ENCODE results near the gene ANXA1. TPM values are rescaled to one million over a fixed set of nuclear protein-coding genes. Genes with fewer than 3 reads are reported as not detected.

The ANXA1 gene
- total and polyA plus RNA-seq, 2 experiments from 2014 or later: 4.9 to 5.8 TPM

DNA sequence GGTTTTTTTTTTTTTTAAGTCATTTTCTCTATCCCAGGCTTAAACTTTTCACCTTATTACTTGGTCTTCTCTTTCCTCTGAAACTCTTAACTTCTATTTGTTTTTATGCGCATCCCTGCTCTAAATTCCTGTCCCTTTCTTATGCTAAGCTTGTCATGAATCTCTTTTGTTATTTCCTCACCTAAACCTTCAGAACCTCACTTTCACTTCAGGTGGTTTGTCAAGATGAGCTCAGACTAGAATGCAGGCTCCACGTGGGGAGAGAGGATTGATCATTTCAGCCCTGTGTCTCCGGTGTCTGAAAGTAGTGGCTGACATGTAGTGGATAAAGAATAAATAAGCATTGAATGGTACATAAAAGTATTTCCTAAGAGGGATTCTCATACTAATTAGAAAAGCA, 63.6 kb downstream of the ANXA1 start (continued):
- TF ChIP-seq, protein P1, sequence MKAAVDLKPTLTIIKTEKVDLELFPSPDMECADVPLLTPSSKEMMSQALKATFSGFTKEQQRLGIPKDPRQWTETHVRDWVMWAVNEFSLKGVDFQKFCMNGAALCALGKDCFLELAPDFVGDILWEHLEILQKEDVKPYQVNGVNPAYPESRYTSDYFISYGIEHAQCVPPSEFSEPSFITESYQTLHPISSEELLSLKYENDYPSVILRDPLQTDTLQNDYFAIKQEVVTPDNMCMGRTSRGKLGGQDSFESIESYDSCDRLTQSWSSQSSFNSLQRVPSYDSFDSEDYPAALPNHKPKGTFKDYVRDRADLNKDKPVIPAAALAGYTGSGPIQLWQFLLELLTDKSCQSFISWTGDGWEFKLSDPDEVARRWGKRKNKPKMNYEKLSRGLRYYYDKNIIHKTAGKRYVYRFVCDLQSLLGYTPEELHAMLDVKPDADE (IDR thresholded peaks at IDR 0.05): no peak
- TF ChIP-seq, protein P2, sequence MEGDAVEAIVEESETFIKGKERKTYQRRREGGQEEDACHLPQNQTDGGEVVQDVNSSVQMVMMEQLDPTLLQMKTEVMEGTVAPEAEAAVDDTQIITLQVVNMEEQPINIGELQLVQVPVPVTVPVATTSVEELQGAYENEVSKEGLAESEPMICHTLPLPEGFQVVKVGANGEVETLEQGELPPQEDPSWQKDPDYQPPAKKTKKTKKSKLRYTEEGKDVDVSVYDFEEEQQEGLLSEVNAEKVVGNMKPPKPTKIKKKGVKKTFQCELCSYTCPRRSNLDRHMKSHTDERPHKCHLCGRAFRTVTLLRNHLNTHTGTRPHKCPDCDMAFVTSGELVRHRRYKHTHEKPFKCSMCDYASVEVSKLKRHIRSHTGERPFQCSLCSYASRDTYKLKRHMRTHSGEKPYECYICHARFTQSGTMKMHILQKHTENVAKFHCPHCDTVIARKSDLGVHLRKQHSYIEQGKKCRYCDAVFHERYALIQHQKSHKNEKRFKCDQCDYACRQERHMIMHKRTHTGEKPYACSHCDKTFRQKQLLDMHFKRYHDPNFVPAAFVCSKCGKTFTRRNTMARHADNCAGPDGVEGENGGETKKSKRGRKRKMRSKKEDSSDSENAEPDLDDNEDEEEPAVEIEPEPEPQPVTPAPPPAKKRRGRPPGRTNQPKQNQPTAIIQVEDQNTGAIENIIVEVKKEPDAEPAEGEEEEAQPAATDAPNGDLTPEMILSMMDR (conservative IDR thresholded peaks at IDR 0.05; ENCODE audit: low read depth in 2 of 2): no peak
- TF ChIP-seq, protein P3, sequence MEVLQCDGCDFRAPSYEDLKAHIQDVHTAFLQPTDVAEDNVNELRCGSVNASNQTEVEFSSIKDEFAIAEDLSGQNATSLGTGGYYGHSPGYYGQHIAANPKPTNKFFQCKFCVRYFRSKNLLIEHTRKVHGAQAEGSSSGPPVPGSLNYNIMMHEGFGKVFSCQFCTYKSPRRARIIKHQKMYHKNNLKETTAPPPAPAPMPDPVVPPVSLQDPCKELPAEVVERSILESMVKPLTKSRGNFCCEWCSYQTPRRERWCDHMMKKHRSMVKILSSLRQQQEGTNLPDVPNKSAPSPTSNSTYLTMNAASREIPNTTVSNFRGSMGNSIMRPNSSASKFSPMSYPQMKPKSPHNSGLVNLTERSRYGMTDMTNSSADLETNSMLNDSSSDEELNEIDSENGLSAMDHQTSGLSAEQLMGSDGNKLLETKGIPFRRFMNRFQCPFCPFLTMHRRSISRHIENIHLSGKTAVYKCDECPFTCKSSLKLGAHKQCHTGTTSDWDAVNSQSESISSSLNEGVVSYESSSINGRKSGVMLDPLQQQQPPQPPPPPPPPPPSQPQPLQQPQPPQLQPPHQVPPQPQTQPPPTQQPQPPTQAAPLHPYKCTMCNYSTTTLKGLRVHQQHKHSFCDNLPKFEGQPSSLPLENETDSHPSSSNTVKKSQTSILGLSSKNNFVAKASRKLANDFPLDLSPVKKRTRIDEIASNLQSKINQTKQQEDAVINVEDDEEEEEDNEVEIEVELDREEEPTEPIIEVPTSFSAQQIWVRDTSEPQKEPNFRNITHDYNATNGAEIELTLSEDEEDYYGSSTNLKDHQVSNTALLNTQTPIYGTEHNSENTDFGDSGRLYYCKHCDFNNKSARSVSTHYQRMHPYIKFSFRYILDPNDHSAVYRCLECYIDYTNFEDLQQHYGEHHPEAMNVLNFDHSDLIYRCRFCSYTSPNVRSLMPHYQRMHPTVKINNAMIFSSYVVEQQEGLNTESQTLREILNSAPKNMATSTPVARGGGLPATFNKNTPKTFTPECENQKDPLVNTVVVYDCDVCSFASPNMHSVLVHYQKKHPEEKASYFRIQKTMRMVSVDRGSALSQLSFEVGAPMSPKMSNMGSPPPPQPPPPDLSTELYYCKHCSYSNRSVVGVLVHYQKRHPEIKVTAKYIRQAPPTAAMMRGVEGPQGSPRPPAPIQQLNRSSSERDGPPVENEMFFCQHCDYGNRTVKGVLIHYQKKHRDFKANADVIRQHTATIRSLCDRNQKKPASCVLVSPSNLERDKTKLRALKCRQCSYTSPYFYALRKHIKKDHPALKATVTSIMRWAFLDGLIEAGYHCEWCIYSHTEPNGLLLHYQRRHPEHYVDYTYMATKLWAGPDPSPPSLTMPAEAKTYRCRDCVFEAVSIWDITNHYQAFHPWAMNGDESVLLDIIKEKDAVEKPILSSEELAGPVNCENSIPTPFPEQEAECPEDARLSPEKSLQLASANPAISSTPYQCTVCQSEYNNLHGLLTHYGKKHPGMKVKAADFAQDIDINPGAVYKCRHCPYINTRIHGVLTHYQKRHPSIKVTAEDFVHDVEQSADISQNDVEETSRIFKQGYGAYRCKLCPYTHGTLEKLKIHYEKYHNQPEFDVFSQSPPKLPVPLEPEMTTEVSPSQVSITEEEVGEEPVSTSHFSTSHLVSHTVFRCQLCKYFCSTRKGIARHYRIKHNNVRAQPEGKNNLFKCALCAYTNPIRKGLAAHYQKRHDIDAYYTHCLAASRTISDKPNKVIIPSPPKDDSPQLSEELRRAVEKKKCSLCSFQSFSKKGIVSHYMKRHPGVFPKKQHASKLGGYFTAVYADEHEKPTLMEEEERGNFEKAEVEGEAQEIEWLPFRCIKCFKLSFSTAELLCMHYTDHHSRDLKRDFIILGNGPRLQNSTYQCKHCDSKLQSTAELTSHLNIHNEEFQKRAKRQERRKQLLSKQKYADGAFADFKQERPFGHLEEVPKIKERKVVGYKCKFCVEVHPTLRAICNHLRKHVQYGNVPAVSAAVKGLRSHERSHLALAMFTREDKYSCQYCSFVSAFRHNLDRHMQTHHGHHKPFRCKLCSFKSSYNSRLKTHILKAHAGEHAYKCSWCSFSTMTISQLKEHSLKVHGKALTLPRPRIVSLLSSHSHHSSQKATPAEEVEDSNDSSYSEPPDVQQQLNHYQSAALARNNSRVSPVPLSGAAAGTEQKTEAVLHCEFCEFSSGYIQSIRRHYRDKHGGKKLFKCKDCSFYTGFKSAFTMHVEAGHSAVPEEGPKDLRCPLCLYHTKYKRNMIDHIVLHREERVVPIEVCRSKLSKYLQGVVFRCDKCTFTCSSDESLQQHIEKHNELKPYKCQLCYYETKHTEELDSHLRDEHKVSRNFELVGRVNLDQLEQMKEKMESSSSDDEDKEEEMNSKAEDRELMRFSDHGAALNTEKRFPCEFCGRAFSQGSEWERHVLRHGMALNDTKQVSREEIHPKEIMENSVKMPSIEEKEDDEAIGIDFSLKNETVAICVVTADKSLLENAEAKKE (CRISPR knock-in tag; IDR thresholded peaks at IDR 0.05): peak; percentile 58; the same call in 1 of the 2 replicates

DNA sequence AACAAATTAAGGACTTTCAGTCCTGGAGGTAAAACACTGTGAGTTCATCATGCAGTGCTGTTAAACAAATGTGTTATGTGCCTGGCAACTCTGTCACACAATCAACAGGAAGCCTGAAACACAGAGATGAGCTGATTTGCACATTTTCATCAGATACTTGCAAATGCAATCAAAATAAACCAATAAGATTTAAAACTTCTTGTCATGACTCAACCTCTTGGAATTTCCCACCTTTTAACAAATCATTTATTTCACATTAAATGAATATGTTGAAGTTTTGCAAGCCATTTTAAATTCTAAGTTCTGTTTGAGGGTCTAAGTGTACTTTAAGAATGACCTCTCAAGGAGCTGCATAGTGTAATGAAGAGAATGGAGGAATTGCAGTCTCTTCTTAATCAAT, 64.4 kb downstream of the ANXA1 start:
- ATAC-seq (no peak; the same call in 2 of the 3 replicates), DNase-seq (ENCODE audit: low spot score) (peak; percentile 19)
- Histone ChIP-seq H3K4me1 (ENCODE audit: insufficient read depth) (peaks cover 26% of the 10 kb centered on the region), H3K4me2 (peak overlapping the region; percentile 0; the same call in 1 of the 2 replicates), H3K79me2 (replicated peaks; ENCODE audit: insufficient read depth) (no peaks in the 10 kb centered on the region), H4K20me1 (replicated peaks; ENCODE audit: insufficient read depth) (no peaks in the 10 kb centered on the region), H3K27me3 (ENCODE audit: insufficient read depth) (no peaks in the 10 kb centered on the region), H3K9me2 (ENCODE audit: insufficient read depth) (no peaks in the 10 kb centered on the region), H3K36me3 (ENCODE audit: insufficient read depth) (no peaks in the 10 kb centered on the region), H3F3A (replicated peaks; ENCODE audit: low read depth) (no peaks in the 10 kb centered on the region), H3K27ac (ENCODE audit: low read depth) (peak overlapping the region; percentile 48), H2AFZ (no peak overlapping the region), H3K4me3 (no peak overlapping the region)
- Mint-ChIP-seq H3K27me3 (ENCODE audit: insufficient read depth, low read depth, poor library complexity) (peaks cover 13% of the 10 kb centered on the region), H3K36me3 (ENCODE audit: low read depth) (peaks cover 30% of the 10 kb centered on the region), H3K4me3 (peak overlapping the region; percentile 23; the same call in 1 of the 3 replicates), H3K27ac (peak overlapping the region; percentile 92), H3K9me3 (peaks cover 33% of the 10 kb centered on the region), H3K4me1 (peaks cover 34% of the 10 kb centered on the region)
- TF ChIP-seq EZH2 (IDR thresholded peaks at IDR 0.05; ENCODE audit: low read depth, unreplicated experiment) (no peak), POLR2AphosphoS5 (IDR thresholded peaks at IDR 0.05; ENCODE audit: low read depth) (no peak)
- TF ChIP-seq, protein P1 (IDR thresholded peaks at IDR 0.05): no peak
- TF ChIP-seq, protein P4, sequence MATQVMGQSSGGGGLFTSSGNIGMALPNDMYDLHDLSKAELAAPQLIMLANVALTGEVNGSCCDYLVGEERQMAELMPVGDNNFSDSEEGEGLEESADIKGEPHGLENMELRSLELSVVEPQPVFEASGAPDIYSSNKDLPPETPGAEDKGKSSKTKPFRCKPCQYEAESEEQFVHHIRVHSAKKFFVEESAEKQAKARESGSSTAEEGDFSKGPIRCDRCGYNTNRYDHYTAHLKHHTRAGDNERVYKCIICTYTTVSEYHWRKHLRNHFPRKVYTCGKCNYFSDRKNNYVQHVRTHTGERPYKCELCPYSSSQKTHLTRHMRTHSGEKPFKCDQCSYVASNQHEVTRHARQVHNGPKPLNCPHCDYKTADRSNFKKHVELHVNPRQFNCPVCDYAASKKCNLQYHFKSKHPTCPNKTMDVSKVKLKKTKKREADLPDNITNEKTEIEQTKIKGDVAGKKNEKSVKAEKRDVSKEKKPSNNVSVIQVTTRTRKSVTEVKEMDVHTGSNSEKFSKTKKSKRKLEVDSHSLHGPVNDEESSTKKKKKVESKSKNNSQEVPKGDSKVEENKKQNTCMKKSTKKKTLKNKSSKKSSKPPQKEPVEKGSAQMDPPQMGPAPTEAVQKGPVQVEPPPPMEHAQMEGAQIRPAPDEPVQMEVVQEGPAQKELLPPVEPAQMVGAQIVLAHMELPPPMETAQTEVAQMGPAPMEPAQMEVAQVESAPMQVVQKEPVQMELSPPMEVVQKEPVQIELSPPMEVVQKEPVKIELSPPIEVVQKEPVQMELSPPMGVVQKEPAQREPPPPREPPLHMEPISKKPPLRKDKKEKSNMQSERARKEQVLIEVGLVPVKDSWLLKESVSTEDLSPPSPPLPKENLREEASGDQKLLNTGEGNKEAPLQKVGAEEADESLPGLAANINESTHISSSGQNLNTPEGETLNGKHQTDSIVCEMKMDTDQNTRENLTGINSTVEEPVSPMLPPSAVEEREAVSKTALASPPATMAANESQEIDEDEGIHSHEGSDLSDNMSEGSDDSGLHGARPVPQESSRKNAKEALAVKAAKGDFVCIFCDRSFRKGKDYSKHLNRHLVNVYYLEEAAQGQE (IDR thresholded peaks at IDR 0.05; ENCODE audit: unreplicated experiment): no peak
